Neuron (in vitro differentiated cells): ENCODE measurements around the gene LTF.
"Not testable (repeated sequence)": the region's sequence is repeated elsewhere in the genome, so short reads cannot be mapped to it uniquely, and the experiment has no call there.

Experiments
- H2AFZ ChIP-seq: one replicate; pipeline ENCODE4 v1.6.1; 2013; ENCODE audit warnings: low read depth, mild to moderate bottlenecking, inconsistent platforms, low read length, moderate library complexity
- H3K27me3 ChIP-seq: one replicate; pipeline ENCODE4 v1.6.1; 2013; ENCODE audit warnings: low read length; ENCODE audit not compliant: insufficient read depth
- H3K36me3 ChIP-seq: one replicate; pipeline ENCODE4 v1.6.1; 2013; ENCODE audit warnings: low read length; ENCODE audit not compliant: insufficient read depth
- H3K4me1 ChIP-seq: one replicate; pipeline ENCODE4 v1.6.1; 2013; ENCODE audit warnings: low read length; ENCODE audit not compliant: insufficient read depth
- H3K4me3 ChIP-seq: 2 replicates; pipeline ENCODE4 v1.5.1; 2013; ENCODE audit warnings: mild to moderate bottlenecking, low read length, moderate library complexity
- H3K9me3 ChIP-seq: one replicate; pipeline ENCODE4 v1.6.1; 2013; ENCODE audit warnings: low read length

LTF gene

GRCh38 chr3:46393554-46394434, 70.9 kb downstream of the LTF start:
- H2AFZ ChIP-seq = no peak overlapping the region
- no peaks in the 10 kb centered on the region for H3K27me3 ChIP-seq
- H3K4me3 ChIP-seq = no peak overlapping the region

GRCh38 chr3:46393011-46393410, 71.7 kb downstream of the LTF start:
- H3K4me3 ChIP-seq = no peak overlapping the region
- H3K27me3 ChIP-seq = no peaks in the 10 kb centered on the region

More at GRCh38 chr3:46393554-46394434, 70.9 kb downstream of the LTF start:
- Histone ChIP-seq H3K4me1 (no peaks in the 10 kb centered on the region), H3K9me3 (no peaks in the 10 kb centered on the region), H3K36me3 (no peaks in the 10 kb centered on the region)

GRCh38 chr3:46391526-46391925, 73.2 kb downstream of the LTF start:
- not testable (repeated sequence) for H3K36me3 ChIP-seq, H3K27me3 ChIP-seq, H2AFZ ChIP-seq, H3K9me3 ChIP-seq, H3K4me1 ChIP-seq, H3K4me3 ChIP-seq

More at GRCh38 chr3:46393011-46393410, 71.7 kb downstream of the LTF start:
- Histone ChIP-seq H3K36me3 (no peaks in the 10 kb centered on the region), H2AFZ (no peak overlapping the region), H3K4me1 (no peaks in the 10 kb centered on the region), H3K9me3 (no peaks in the 10 kb centered on the region)

DNA sequence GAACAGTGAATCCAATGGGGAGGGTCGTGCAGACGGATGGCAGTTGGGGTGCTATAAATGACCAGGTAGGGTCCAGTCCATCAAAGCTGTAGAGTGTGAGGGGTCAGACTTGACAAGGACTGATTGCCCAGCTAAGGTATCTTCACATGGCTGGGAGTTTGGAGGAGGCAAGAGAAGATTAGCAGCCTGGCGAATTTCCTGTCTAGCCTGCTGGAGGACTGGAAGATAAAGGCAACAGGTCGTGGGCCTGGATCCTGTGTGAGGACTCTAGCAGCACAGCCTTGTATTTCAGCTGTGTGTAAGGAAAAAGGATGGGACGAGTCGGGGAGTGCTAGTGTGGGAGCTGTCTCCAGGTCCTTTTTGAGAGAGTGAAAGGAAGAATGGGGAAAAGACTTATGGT, 75.4 kb downstream of the LTF start:
- no peaks in the 10 kb centered on the region for H3K4me1 ChIP-seq
- no peak overlapping the region for H3K4me3 ChIP-seq
- no peaks in the 10 kb centered on the region for H3K9me3 ChIP-seq
- no peaks in the 10 kb centered on the region for H3K36me3 ChIP-seq
- peaks cover 4% of the 10 kb centered on the region for H3K27me3 ChIP-seq
- no peak overlapping the region for H2AFZ ChIP-seq

DNA sequence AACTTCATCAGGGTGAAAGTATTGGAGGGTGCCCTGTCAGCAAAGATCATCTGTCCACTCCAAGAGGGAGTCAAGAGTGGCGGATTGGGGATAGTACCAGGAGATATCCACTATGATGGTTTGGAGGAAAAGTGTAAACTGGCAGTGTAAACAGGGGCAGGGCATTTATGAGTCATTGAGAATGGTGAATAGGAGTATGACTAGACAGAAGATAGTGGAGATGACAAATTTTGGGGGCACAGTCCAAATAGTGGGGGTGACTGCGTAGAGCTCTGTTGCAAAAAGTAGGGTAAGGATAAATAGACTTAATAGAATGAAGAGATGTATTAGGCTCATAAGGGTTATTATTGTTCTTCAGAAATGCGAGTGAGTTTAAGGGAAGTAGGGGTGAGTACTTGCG, 75.9 kb downstream of the LTF start:
- not testable (repeated sequence) for H3K36me3 ChIP-seq, H2AFZ ChIP-seq, H3K4me1 ChIP-seq, H3K27me3 ChIP-seq, H3K9me3 ChIP-seq, H3K4me3 ChIP-seq

DNA sequence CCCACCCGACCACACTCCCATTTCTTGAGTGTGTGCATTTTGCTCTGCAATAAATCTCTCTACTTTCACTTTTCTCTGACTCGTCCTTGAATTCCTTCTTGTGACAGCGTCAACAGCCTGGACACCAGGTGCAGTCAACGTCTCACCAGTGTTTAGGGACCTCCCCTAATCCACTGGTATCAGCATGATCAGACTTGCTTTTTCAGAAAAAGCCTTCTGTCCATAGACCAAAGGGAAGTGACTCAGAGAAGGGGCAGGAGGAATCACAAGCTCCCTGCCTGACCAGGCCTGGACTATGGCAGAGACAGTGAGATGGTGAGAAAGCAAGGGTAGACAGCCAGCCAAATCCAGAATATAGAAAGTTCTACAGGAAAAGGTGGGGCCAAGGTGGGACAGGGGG, 78.5 kb downstream of the LTF start:
- no peaks in the 10 kb centered on the region for H3K36me3 ChIP-seq
- no peaks in the 10 kb centered on the region for H3K4me1 ChIP-seq
- no peaks in the 10 kb centered on the region for H3K9me3 ChIP-seq
- H3K27me3 ChIP-seq = peaks cover 4% of the 10 kb centered on the region
- no peak overlapping the region for H2AFZ ChIP-seq
- no peak overlapping the region for H3K4me3 ChIP-seq
